HG02852 (cell line): Measurements from ENCODE around the gene DOLPP1.
"Not testable (repeated sequence)": the region's sequence is repeated elsewhere in the genome, so short reads cannot be mapped to it uniquely, and the experiment has no call there.

Experiments used
- ATAC-seq: cut with Tn5 transposase; IDR thresholded peaks from one replicate; pipeline ENCODE4 v1.9.1; 2021; ENCODE audit warnings: mild to moderate bottlenecking, moderate library complexity; ENCODE audit not compliant: unreplicated experiment

Gene DOLPP1

GRCh38 chr9:129080601-129081387, at the start of gene DOLPP1:
Gene DOLPP1 (plus strand): TSS chr9:129081111. CDS start chr9:129081132, 21 bp downstream.
- peak; percentile 91 for ATAC-seq

- ATAC-seq = no peak
Measured at GRCh38 chr9:129031514-129031913, 49.4 kb upstream of the DOLPP1 start.

- ATAC-seq = no peak
Measured at GRCh38 chr9:129032541-129033159, 48.3 kb upstream of the DOLPP1 start.

GRCh38 chr9:129033216-129033615, 47.7 kb upstream of the DOLPP1 start:
- no peak for ATAC-seq

GRCh38 chr9:129035838-129036237, 45.1 kb upstream of the DOLPP1 start:
- ATAC-seq = not testable (repeated sequence)

GRCh38 chr9:129036241-129036922, 44.5 kb upstream of the DOLPP1 start, which contains the start of gene MIGA2:
Gene MIGA2 (plus strand): TSS chr9:129036626. CDS start chr9:129040595, 3,969 bp downstream.
- ATAC-seq = peak; percentile 97

GRCh38 chr9:129036923-129037766, 43.8 kb upstream of the DOLPP1 start:
- peak; percentile 1 for ATAC-seq

GRCh38 chr9:129037767-129038098, 43.2 kb upstream of the DOLPP1 start:
- no peak for ATAC-seq

- no peak for ATAC-seq
Measured at GRCh38 chr9:129038109-129038852, 42.6 kb upstream of the DOLPP1 start.

GRCh38 chr9:129040113-129040643, 40.7 kb upstream of the DOLPP1 start:
- no peak for ATAC-seq

- ATAC-seq = no peak
Measured at GRCh38 chr9:129042016-129042415, 38.9 kb upstream of the DOLPP1 start.

- no peak for ATAC-seq
Measured at GRCh38 chr9:129052592-129052991, 28.3 kb upstream of the DOLPP1 start.

GRCh38 chr9:129053020-129053419, 27.9 kb upstream of the DOLPP1 start:
- ATAC-seq = no peak

GRCh38 chr9:129054163-129054851, 26.6 kb upstream of the DOLPP1 start:
- no peak for ATAC-seq

GRCh38 chr9:129058965-129059795, 21.7 kb upstream of the DOLPP1 start:
- no peak for ATAC-seq

GRCh38 chr9:129059796-129060785, 20.8 kb upstream of the DOLPP1 start:
- no peak for ATAC-seq

- ATAC-seq = no peak
Measured at GRCh38 chr9:129060991-129061390, 19.9 kb upstream of the DOLPP1 start.
